ENCODE measurements around the gene POLG. TPM values are rescaled to one million over a fixed set of nuclear protein-coding genes. Genes with fewer than 3 reads are reported as not detected.
A peak's percentile ranks its signal among the peaks of the same experiment; 100 is the strongest.

POLG gene
- total RNA-seq, 2 donors from 2014 or later = 70.8 to 86.8 TPM

GRCh38 chr15:89363770-89364169 is 29.1 kb upstream of the POLG start:
- intact Hi-C loops (cut with DNase I) = no loop called here
- no peaks in the 10 kb centered on the region for H3K9me3 ChIP-seq
- H3K9ac ChIP-seq (ENCODE audit: low read depth in 2 of 2, low read length in 2 of 2) = no peak overlapping the region
- H3K36me3 ChIP-seq = no peaks in the 10 kb centered on the region
- no peak overlapping the region for H3K27ac ChIP-seq
- DNase-seq = no peak
- TF ChIP-seq CTCF (IDR thresholded peaks at IDR 0.05) = no peak
- peaks cover 13% of the 10 kb centered on the region for H3K4me1 ChIP-seq
- peaks cover 97% of the 10 kb centered on the region for H3K27me3 ChIP-seq
- H3K4me3 ChIP-seq = no peak overlapping the region

- H3K27ac ChIP-seq = no peak overlapping the region
- no peak for DNase-seq
- intact Hi-C loops (cut with DNase I) = no loop called here
- H3K4me1 ChIP-seq = peaks cover 13% of the 10 kb centered on the region
- no peaks in the 10 kb centered on the region for H3K36me3 ChIP-seq
- H3K27me3 ChIP-seq = peaks cover 93% of the 10 kb centered on the region
- H3K9me3 ChIP-seq = no peaks in the 10 kb centered on the region
- no peak overlapping the region for H3K9ac ChIP-seq (ENCODE audit: low read depth in 2 of 2, low read length in 2 of 2)
- H3K4me3 ChIP-seq = no peak overlapping the region
- no peak for TF ChIP-seq CTCF (IDR thresholded peaks at IDR 0.05)
These were observed 28.5 kb upstream of the POLG start for GRCh38 chr15:89363133-89363532.

GRCh38 chr15:89362203-89363101 is 27.8 kb upstream of the POLG start:
- no peak overlapping the region for H3K9ac ChIP-seq (ENCODE audit: low read depth in 2 of 2, low read length in 2 of 2)
- no peaks in the 10 kb centered on the region for H3K36me3 ChIP-seq
- H3K27me3 ChIP-seq = peaks cover 91% of the 10 kb centered on the region
- H3K9me3 ChIP-seq = no peaks in the 10 kb centered on the region
- intact Hi-C loops (cut with DNase I) = no loop called here
- TF ChIP-seq CTCF (IDR thresholded peaks at IDR 0.05) = no peak
- peaks cover 9% of the 10 kb centered on the region for H3K4me1 ChIP-seq
- no peak for DNase-seq
- no peak overlapping the region for H3K4me3 ChIP-seq
- H3K27ac ChIP-seq = no peak overlapping the region

- TF ChIP-seq CTCF (IDR thresholded peaks at IDR 0.05) = no peak
- Histone ChIP-seq H3K9me3 (no peaks in the 10 kb centered on the region), H3K9ac (ENCODE audit: low read depth in 2 of 2, low read length in 2 of 2) (no peak overlapping the region), H3K4me3 (no peak overlapping the region), H3K4me1 (peaks cover 9% of the 10 kb centered on the region), H3K27me3 (peaks cover 83% of the 10 kb centered on the region), H3K27ac (no peak overlapping the region), H3K36me3 (no peaks in the 10 kb centered on the region)
- intact Hi-C loops (cut with DNase I) = no loop called here
- peak; percentile 53 for DNase-seq
These were observed 27.0 kb upstream of the POLG start for GRCh38 chr15:89361451-89362202.

- intact Hi-C loops (cut with DNase I) = no loop called here
These were observed 25.8 kb upstream of the POLG start for GRCh38 chr15:89360294-89360971.

More at GRCh38 chr15:89360294-89360971, 25.8 kb upstream of the POLG start:
- Histone ChIP-seq H3K9ac (ENCODE audit: low read depth in 2 of 2, low read length in 2 of 2) (no peak overlapping the region), H3K9me3 (no peaks in the 10 kb centered on the region), H3K27ac (no peak overlapping the region), H3K4me3 (no peak overlapping the region), H3K36me3 (no peaks in the 10 kb centered on the region), H3K4me1 (peaks cover 9% of the 10 kb centered on the region), H3K27me3 (peaks cover 72% of the 10 kb centered on the region)
- no peak for DNase-seq
- no peak for TF ChIP-seq CTCF (IDR thresholded peaks at IDR 0.05)

Data from colonic mucosa (tissue), 4 donors.